K562 (cell line): Measurements from ENCODE around the gene DR1. TPM values are rescaled to one million over a fixed set of nuclear protein-coding genes. Genes with fewer than 3 reads are reported as not detected.

ENCODE experiments used
- ATAC-seq: fragments of 200-7000 bp; cut with Tn5 transposase; 3 replicates; pipeline ENCODE4 v1.9.1; 2020; ENCODE audit warnings: moderate library complexity
- BruUV-seq: library from RNA; stranded (reverse); fragments of 400-500 nt; replicated peaks from 2 replicates; lab custom pipeline; 2021; lab: Mats Ljungman, UMichigan
- CTCF ChIA-PET: fragments of 300-600 bp; formaldehyde crosslinking; extraction: SDS; loops from one replicate; lab custom pipeline; 2021; ENCODE audit warnings: low intra/inter-chr PET ratio; lab: Yijun Ruan, JAX
- POLR2A ChIA-PET: fragments of 300-600, 350-650 bp; sonication (Branson Sonifier 250); formaldehyde crosslinking; extraction: SDS; loops from one replicate; lab custom pipeline; 2021; ENCODE audit warnings: antibody characterized with exemption, inconsistent platforms; lab: Yijun Ruan, JAX
- DNase-seq, 4 experiments: peaks; one replicate each; pipeline versions ENCODE4 v3.0.0 to v3.0.0-alpha.2; 2011 to 2018; ENCODE audit warnings: low spot score in 3 of 4, mixed read lengths in 3 of 4; ENCODE audit errors: extremely low read depth in 1 of 4
- FAIRE-seq: peaks from 2 replicates; lab custom pipeline; 2011; peaks lifted over from hg19 to GRCh38; lab: Jason Lieb, UNC
- H2AFZ ChIP-seq: 2 replicates; pipeline ENCODE4 v1.6.0; 2011; ENCODE audit warnings: low read depth, low read length, control low read depth, inconsistent platforms
- H3K27ac ChIP-seq: fragments of 200-600 bp; 3 replicates; pipeline ENCODE4 v1.8.0; 2011; ENCODE audit warnings: low read depth, mild to moderate bottlenecking, control low read depth, inconsistent platforms, low read length, moderate library complexity, mixed read lengths; ENCODE audit errors: extremely low read depth
- H3K27me3 ChIP-seq, 2 experiments: fragments of 300-600 bp in 1 of 2; 2 replicates in 1 of 2; 3 replicates in 1 of 2; pipeline versions ENCODE4 v1.6.0 to v1.8.0; 2011; ENCODE audit warnings: inconsistent platforms in 2 of 2, low read length in 2 of 2, mild to moderate bottlenecking in 1 of 2, mixed read lengths in 1 of 2, moderate library complexity in 1 of 2; ENCODE audit not compliant: control insufficient read depth in 2 of 2, insufficient read depth in 2 of 2
- H3K36me3 ChIP-seq: fragments of 300-600 bp; 3 replicates; pipeline ENCODE4 v1.8.0; 2011; ENCODE audit warnings: mild to moderate bottlenecking, low read length, inconsistent platforms; ENCODE audit not compliant: control insufficient read depth, insufficient read depth
- H3K4me1 ChIP-seq, 2 experiments: fragments of 200-600 bp in 1 of 2; replicated peaks in 1 of 2; 2 replicates in 1 of 2; 3 replicates in 1 of 2; pipeline versions ENCODE4 v1.5.1 to v1.8.0; 2011; ENCODE audit warnings: inconsistent platforms in 2 of 2, low read length in 2 of 2, mild to moderate bottlenecking in 1 of 2, mixed read lengths in 1 of 2, moderate library complexity in 1 of 2; ENCODE audit not compliant: control insufficient read depth in 2 of 2, insufficient read depth in 2 of 2
- H3K4me2 ChIP-seq: 2 replicates; pipeline ENCODE4 v1.6.1; 2011; ENCODE audit warnings: low read length, control low read depth, inconsistent platforms, mixed read lengths; ENCODE audit not compliant: insufficient read depth
- H3K4me3 ChIP-seq: fragments of 200-600 bp; sonication (generic), shearing (Covaris generic); 2 replicates; pipeline ENCODE4 v1.5.1; 2016; ENCODE audit warnings: control low read depth, inconsistent platforms
- H3K79me2 ChIP-seq: fragments of 200-600 bp; 3 replicates; pipeline ENCODE4 v1.8.0; 2011; ENCODE audit warnings: low read length, inconsistent platforms; ENCODE audit not compliant: control insufficient read depth, insufficient read depth
- H3K9ac ChIP-seq, 2 experiments: 2 replicates each; pipeline versions ENCODE4 v1.6.0 to v1.6.1; 2011; ENCODE audit warnings: low read depth in 2 of 2, low read length in 2 of 2, control low read depth in 1 of 2, inconsistent platforms in 1 of 2, mild to moderate bottlenecking in 1 of 2, mixed read lengths in 1 of 2; ENCODE audit not compliant: insufficient read depth in 1 of 2
- H3K9me1 ChIP-seq: one replicate; pipeline ENCODE4 v1.6.0; 2011; ENCODE audit warnings: inconsistent platforms, mild to moderate bottlenecking, low read length, moderate library complexity; ENCODE audit not compliant: control insufficient read depth, insufficient read depth
- H3K9me3 ChIP-seq: replicated peaks from 2 replicates; pipeline ENCODE4 v1.5.1; 2011; ENCODE audit warnings: low read depth, low read length, inconsistent platforms; ENCODE audit not compliant: control insufficient read depth, insufficient read depth
- H4K20me1 ChIP-seq: replicated peaks from 2 replicates; pipeline ENCODE4 v1.6.1; 2011; ENCODE audit warnings: low read length, inconsistent platforms, mixed read lengths; ENCODE audit not compliant: control insufficient read depth, insufficient read depth
- HNRNPLL ChIP-seq: fragments of 200-400 bp; formaldehyde crosslinking; IDR thresholded peaks from 2 replicates; pipeline ENCODE4 v1.6.1; 2017; ENCODE audit warnings: low read length, low read depth, mild to moderate bottlenecking; ENCODE audit not compliant: poor library complexity, severe bottlenecking
- MAX ChIP-seq: sonication (generic); formaldehyde crosslinking; IDR thresholded peaks from 2 replicates; pipeline ENCODE4 v1.9.0; 2022; ENCODE audit warnings: mild to moderate bottlenecking, missing genetic modification reagents
- SPI1 ChIP-seq: IDR thresholded peaks from 2 replicates; pipeline ENCODE4 v1.6.1; 2011; ENCODE audit warnings: low read depth, low read length, control low read depth, borderline replicate concordance
- ZBTB34 ChIP-seq: fragments of 250-450 bp; sonication (Bioruptor Pico); IDR thresholded peaks from 2 replicates; pipeline ENCODE4 v1.8.0; 2021; ENCODE audit warnings: mild to moderate bottlenecking, moderate library complexity
- ZNF77 ChIP-seq: fragments of 250-450 bp; sonication (Bioruptor Pico); IDR thresholded peaks from 2 replicates; pipeline ENCODE4 v1.5.0; 2020
- WGBS: fragments of 100-300 bp; shearing (Covaris generic); methylation state at CpG from one replicate; pipeline ENCODE4 v1.1.6; 2016; ENCODE audit warnings: low coverage, mixed read lengths; ENCODE audit not compliant: insufficient coverage; ENCODE audit errors: missing lambda C conversion rate; 5-methylcytosine and 5-hydroxymethylcytosine counted together
- in situ Hi-C: fragments of 300-500 bp; cut with MboI; formaldehyde crosslinking; loops from 4 replicates; pipeline ENCODE4 v1.15.0; 2018; ENCODE audit warnings: inconsistent platforms, mixed read lengths
- intact Hi-C: fragments of 100-400 bp; cut with micrococcal nuclease; formaldehyde crosslinking; loops from 2 replicates; pipeline ENCODE4 v1.14.2; 2022
- polyA plus RNA-seq, 8 experiments: library from polyadenylated mRNA; depleted of rRNA in 4 of 8; stranded (reverse) in 5 of 8; unstranded in 3 of 8; fragments of >200 nt; fragmentation: Nextera tagmentation in 2 of 8; fragmentation: Illumina TruSeq in 1 of 8; extraction: Ambion mirVana in 2 of 8; extraction: Trizol in 1 of 8; gene quantifications; 2 replicates each; pipeline versions ENCODE4 v1.2.1 to v1.2.3, GENCODE V29; 2011 to 2014; ENCODE audit warnings: inconsistent platforms in 1 of 8, missing spikeins in 1 of 8
- total RNA-seq, 7 experiments: library from RNA; depleted of rRNA in 6 of 7; stranded (reverse); fragments of >200 nt in 6 of 7; fragmentation: Illumina TruSeq in 2 of 7; extraction: Trizol in 2 of 7; gene quantifications; 2 replicates each; pipeline versions ENCODE4 v1.2.1 to v1.2.3, GENCODE V29; 2011 to 2021; ENCODE audit warnings: low replicate concordance in 1 of 7

DR1 gene
- total and polyA plus RNA-seq, 9 of the 15 experiments (the other 6 are each of a cell fraction or from before 2014, with no cell fraction given), result 8.1 to 78.8 (median 46.3) TPM

GRCh38 chr1:93414749-93415148, 69.0 kb downstream of the DR1 start:
- Histone ChIP-seq H2AFZ (no peak overlapping the region), H3K4me3 (no peak overlapping the region), H3K4me2 (no peak overlapping the region), H3K36me3 (no peaks in the 10 kb centered on the region), H3K27ac (no peak overlapping the region), H3K4me1 (no peaks in the 10 kb centered on the region), H4K20me1 (no peaks in the 10 kb centered on the region), H3K79me2 (no peaks in the 10 kb centered on the region), H3K9ac (no peak overlapping the region), H3K27me3 (no peaks in the 10 kb centered on the region; a peak in 2 of 5 replicates), H3K9me3 (no peaks in the 10 kb centered on the region), H3K9me1 (no peaks in the 10 kb centered on the region)
- intact Hi-C loops, result no loop called here
- ChIA-PET CTCF (no interaction called here), POLR2A (no interaction called here)
- 0% methylated on average over 3 of the region's 3 CpGs for WGBS
- in situ Hi-C loops, result no loop called here
- DNase-seq (no peak), ATAC-seq (no peak), FAIRE-seq (no peak)
- no TSS peak for BruUV-seq
- TF ChIP-seq MAX (no peak), HNRNPLL (no peak), SPI1 (peak; percentile 75; the same call in 1 of the 2 replicates), ZNF77 (CRISPR knock-in tag) (no peak), ZBTB34 (no peak)
